AG10803 (cell line): ENCODE measurements around the gene NFILZ.

Experiments
- DNase-seq: peaks from one replicate; pipeline ENCODE4 v3.0.0; 2010; ENCODE audit warnings: low read depth
- H3K4me3 ChIP-seq: 2 replicates; pipeline ENCODE4 v1.5.1; 2011; ENCODE audit warnings: mild to moderate bottlenecking, low read length, control low read depth
- CTCF ChIP-seq: conservative IDR thresholded peaks from 2 replicates; pipeline ENCODE4 v1.5.1; 2011; ENCODE audit warnings: mild to moderate bottlenecking, low read length, control low read depth, inconsistent platforms

Gene NFILZ

GRCh38 chr19:8642561-8642960 is 12.1 kb downstream of the NFILZ start:
- H3K4me3 ChIP-seq: no peak overlapping the region
- no peak for DNase-seq
- no peak for TF ChIP-seq CTCF

GRCh38 chr19:8643860-8644653 is 13.6 kb downstream of the NFILZ start:
- no peak overlapping the region for H3K4me3 ChIP-seq
- no peak for DNase-seq
- TF ChIP-seq CTCF: no peak

GRCh38 chr19:8648240-8648639 is 17.8 kb downstream of the NFILZ start:
- no peak for TF ChIP-seq CTCF
- peak; percentile 12 for DNase-seq
- H3K4me3 ChIP-seq: no peak overlapping the region

- DNase-seq: peak; percentile 23
- H3K4me3 ChIP-seq: no peak overlapping the region; the same call in 1 of the 2 replicates
- TF ChIP-seq CTCF: peak; percentile 92
Observed at GRCh38 chr19:8654591-8655339, 24.3 kb downstream of the NFILZ start.

GRCh38 chr19:8655340-8655709 is 24.9 kb downstream of the NFILZ start:
- no peak overlapping the region for H3K4me3 ChIP-seq
- TF ChIP-seq CTCF: no peak
- DNase-seq: no peak

GRCh38 chr19:8657869-8658268 is 27.4 kb downstream of the NFILZ start:
- TF ChIP-seq CTCF: no peak
- no peak overlapping the region for H3K4me3 ChIP-seq
- DNase-seq: no peak

GRCh38 chr19:8659905-8660304 is 29.5 kb downstream of the NFILZ start:
- TF ChIP-seq CTCF: no peak
- no peak for DNase-seq
- no peak overlapping the region for H3K4me3 ChIP-seq
